ENCODE results near the gene OTOGL.
"Not testable (repeated sequence)": the region's sequence is repeated elsewhere in the genome, so short reads cannot be mapped to it uniquely, and the experiment has no call there.

The OTOGL gene

DNA sequence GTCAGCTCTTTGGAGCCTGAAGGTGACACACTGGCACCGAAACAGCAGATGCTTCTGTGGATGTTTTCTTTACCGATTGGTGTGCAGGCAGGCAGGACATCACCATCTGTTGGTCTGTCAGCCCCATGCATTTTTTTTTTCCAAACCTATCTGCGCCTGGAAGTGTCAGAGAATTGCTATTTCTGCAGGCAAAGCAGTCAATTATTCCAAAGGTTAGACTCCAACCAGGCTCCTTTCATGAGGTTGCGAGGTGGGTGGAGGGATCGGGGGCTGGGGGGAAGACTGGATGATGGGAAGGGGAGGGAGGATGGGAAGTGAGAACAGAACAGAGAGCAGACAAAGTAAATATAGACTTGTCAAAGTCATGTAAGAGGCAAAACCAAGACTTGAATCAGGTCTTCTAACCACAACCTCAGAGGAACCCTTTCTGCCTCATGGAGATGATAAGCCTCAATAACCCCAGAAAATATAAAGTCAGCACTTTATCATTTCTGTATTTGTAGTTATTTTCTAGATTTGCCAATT is 117.7 kb downstream of the OTOGL start:
- H3K4me3 ChIP-seq (ENCODE audit: low read length): no peak overlapping the region
- no peaks in the 10 kb centered on the region for H3K4me1 ChIP-seq (ENCODE audit: control insufficient read depth, low read length)
- no peaks in the 10 kb centered on the region for H3K9me3 ChIP-seq (ENCODE audit: control insufficient read depth, insufficient read depth, low read length)
- H3K27ac ChIP-seq (ENCODE audit: low read depth, low read length): no peak overlapping the region
- no peaks in the 10 kb centered on the region for H3K36me3 ChIP-seq (ENCODE audit: control insufficient read depth, low read length)
- H3K79me2 ChIP-seq (ENCODE audit: control insufficient read depth, low read length): no peaks in the 10 kb centered on the region
- TF ChIP-seq EZH2phosphoT487 (IDR thresholded peaks at IDR 0.05; ENCODE audit: borderline replicate concordance, low read length) (no peak), CTCF (IDR thresholded peaks at IDR 0.05; ENCODE audit: low read depth, low read length, poor library complexity, severe bottlenecking) (no peak)
- H3K27me3 ChIP-seq (ENCODE audit: control insufficient read depth, low read length): no peaks in the 10 kb centered on the region
- H3K4me2 ChIP-seq (ENCODE audit: low read length): no peak overlapping the region
- no peaks in the 10 kb centered on the region for H3K9me2 ChIP-seq (replicated peaks; ENCODE audit: control insufficient read depth, low read length)
- no peaks in the 10 kb centered on the region for H3F3A ChIP-seq (ENCODE audit: control insufficient read depth, insufficient read depth)
- H4K20me1 ChIP-seq (ENCODE audit: control insufficient read depth, insufficient read depth, low read depth, low read length): no peaks in the 10 kb centered on the region

DNA sequence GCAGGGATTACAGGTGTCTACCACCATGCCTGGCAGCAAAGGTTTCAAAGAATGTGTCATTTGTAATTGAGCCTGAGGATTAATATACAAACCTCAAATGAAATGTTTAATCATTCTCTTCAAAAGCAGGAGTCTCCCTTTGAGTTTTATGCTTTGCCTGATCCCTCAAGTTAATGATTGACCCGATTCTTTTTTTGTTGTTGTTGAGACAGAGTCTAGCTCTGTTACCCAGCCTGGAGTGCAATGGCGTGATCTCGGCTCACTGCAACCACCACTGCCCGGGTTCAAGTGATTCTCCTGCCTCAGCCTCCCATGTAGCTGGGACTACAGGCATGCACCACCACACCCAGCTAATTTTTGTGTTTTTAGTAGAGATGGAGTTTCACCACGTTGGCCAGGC is 119.6 kb downstream of the OTOGL start:
- not testable (repeated sequence) for H4K20me1 ChIP-seq (ENCODE audit: control insufficient read depth, insufficient read depth, low read depth, low read length); H3K9me3 ChIP-seq (ENCODE audit: control insufficient read depth, insufficient read depth, low read length); H3K4me3 ChIP-seq (ENCODE audit: low read length); H3K36me3 ChIP-seq (ENCODE audit: control insufficient read depth, low read length); H3K79me2 ChIP-seq (ENCODE audit: control insufficient read depth, low read length); H3K27ac ChIP-seq (ENCODE audit: low read depth, low read length); H3K4me1 ChIP-seq (ENCODE audit: control insufficient read depth, low read length); H3K27me3 ChIP-seq (ENCODE audit: control insufficient read depth, low read length); H3F3A ChIP-seq (ENCODE audit: control insufficient read depth, insufficient read depth); H3K9me2 ChIP-seq (replicated peaks; ENCODE audit: control insufficient read depth, low read length); H3K4me2 ChIP-seq (ENCODE audit: low read length)

DNA sequence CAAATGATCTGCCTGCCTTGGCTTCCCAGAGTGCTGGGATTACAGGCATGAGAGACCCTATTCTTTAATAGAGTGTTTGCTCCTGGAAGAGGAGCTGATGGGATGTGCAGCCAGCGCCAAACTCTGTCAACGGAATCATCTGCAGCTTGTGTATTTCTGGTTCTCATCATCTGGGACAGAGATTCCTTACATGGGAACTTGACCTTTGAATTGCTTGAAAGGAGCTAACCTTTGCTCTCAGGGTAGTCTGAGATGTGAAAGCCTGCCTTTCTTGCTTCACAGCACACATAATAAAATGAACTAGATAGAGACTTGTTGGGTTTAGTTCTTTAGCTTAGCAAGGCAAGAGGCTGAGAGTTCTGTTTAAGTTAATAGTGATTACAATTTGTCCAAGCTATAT is 120.0 kb downstream of the OTOGL start:
- Histone ChIP-seq H3K27ac (ENCODE audit: low read depth, low read length) (no peak overlapping the region), H3K4me1 (ENCODE audit: control insufficient read depth, low read length) (no peaks in the 10 kb centered on the region), H3K9me2 (replicated peaks; ENCODE audit: control insufficient read depth, low read length) (no peaks in the 10 kb centered on the region), H3K36me3 (ENCODE audit: control insufficient read depth, low read length) (no peaks in the 10 kb centered on the region), H3K79me2 (ENCODE audit: control insufficient read depth, low read length) (no peaks in the 10 kb centered on the region), H3K27me3 (ENCODE audit: control insufficient read depth, low read length) (no peaks in the 10 kb centered on the region), H3F3A (ENCODE audit: control insufficient read depth, insufficient read depth) (no peaks in the 10 kb centered on the region), H3K4me3 (ENCODE audit: low read length) (no peak overlapping the region), H3K9me3 (ENCODE audit: control insufficient read depth, insufficient read depth, low read length) (no peaks in the 10 kb centered on the region), H3K4me2 (ENCODE audit: low read length) (no peak overlapping the region), H4K20me1 (ENCODE audit: control insufficient read depth, insufficient read depth, low read depth, low read length) (no peaks in the 10 kb centered on the region)
- no peak for TF ChIP-seq EZH2phosphoT487 (IDR thresholded peaks at IDR 0.05; ENCODE audit: borderline replicate concordance, low read length)
- no peak for TF ChIP-seq CTCF (IDR thresholded peaks at IDR 0.05; ENCODE audit: low read depth, low read length, poor library complexity, severe bottlenecking)

DNA sequence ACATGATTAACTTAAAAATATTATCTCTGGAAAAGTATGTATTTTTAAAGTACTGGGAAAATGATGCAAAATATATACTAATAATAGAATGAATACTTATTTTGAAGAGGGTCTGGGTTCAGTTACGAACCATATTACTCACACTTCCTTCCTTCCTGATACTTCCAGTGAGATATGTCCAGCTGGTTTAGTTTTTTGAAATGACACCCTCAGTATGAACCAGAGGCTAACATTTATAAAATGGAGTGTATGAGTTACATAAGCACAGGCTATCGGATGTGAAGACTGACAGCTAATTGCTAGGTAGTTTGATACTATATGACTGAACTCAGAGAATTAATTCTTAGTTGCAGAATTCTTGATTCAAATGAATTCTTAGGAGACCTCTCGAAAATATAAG is 122.9 kb downstream of the OTOGL start:
- Histone ChIP-seq H3K9me2 (replicated peaks; ENCODE audit: control insufficient read depth, low read length) (no peaks in the 10 kb centered on the region), H3K4me1 (ENCODE audit: control insufficient read depth, low read length) (no peaks in the 10 kb centered on the region), H3K27me3 (ENCODE audit: control insufficient read depth, low read length) (peaks cover 4% of the 10 kb centered on the region; the same call in 1 of the 2 replicates), H4K20me1 (ENCODE audit: control insufficient read depth, insufficient read depth, low read depth, low read length) (no peaks in the 10 kb centered on the region), H3F3A (ENCODE audit: control insufficient read depth, insufficient read depth) (no peaks in the 10 kb centered on the region), H3K27ac (ENCODE audit: low read depth, low read length) (no peak overlapping the region), H3K36me3 (ENCODE audit: control insufficient read depth, low read length) (no peaks in the 10 kb centered on the region), H3K4me2 (ENCODE audit: low read length) (no peak overlapping the region), H3K9me3 (ENCODE audit: control insufficient read depth, insufficient read depth, low read length) (no peaks in the 10 kb centered on the region), H3K79me2 (ENCODE audit: control insufficient read depth, low read length) (no peaks in the 10 kb centered on the region), H3K4me3 (ENCODE audit: low read length) (no peak overlapping the region)
- no peak for TF ChIP-seq CTCF (IDR thresholded peaks at IDR 0.05; ENCODE audit: low read depth, low read length, poor library complexity, severe bottlenecking)
- no peak for TF ChIP-seq EZH2phosphoT487 (IDR thresholded peaks at IDR 0.05; ENCODE audit: borderline replicate concordance, low read length)
